ENCODE measurements around the gene BHLHA15.

DNA sequence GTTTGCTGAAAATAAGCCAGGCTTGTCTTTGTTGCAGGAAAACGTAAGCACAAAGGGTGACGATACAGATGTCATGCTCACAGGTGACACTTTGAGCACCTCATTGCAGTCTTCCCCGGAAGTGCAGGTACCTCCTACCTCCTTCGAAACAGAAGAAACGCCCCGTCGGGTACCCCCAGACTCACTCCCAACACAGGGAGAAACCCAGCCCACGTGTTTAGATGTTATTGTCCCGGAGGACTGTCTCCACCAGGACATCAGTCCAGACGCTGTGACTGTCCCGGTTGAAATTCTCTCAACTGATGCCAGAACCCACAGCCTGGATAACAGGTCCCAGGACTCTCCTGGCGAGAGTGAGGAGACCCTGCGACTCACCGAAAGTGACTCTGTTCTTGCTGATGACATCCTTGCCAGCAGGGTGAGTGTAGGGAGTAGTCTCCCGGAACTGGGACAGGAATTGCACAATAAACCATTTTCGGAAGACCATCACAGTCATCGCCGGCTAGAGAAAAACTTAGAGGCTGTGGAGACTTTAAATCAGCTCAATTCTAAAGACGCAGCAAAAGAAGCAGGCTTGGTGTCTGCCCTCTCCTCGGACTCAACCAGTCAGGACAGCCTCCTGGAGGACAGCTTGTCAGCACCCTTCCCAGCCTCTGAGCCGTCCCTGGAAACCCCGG, 18.3 kb upstream of the BHLHA15 start:
- TF ChIP-seq PHF5A (CRISPR knock-in tag; IDR thresholded peaks at IDR 0.05; ENCODE audit: low read depth, unreplicated experiment) (no peak), JUND (CRISPR knock-in tag; IDR thresholded peaks at IDR 0.05) (no peak), FIP1L1 (IDR thresholded peaks at IDR 0.05; ENCODE audit: borderline replicate concordance, insufficient read depth, low read depth, low read length) (no peak), SMARCC2 (IDR thresholded peaks at IDR 0.05) (no peak), SUZ12 (IDR thresholded peaks at IDR 0.05; ENCODE audit: low read depth, low read length) (no peak), ETV6 (CRISPR knock-in tag; conservative IDR thresholded peaks at IDR 0.05) (no peak), POLR2A (IDR thresholded peaks at IDR 0.05; ENCODE audit: insufficient read depth in 1 of 2, low read depth in 2 of 2, low read length in 2 of 2) (no peak)

Data from HepG2 (cell line).